SK-N-SH treated with all-trans-retinoic acid at 6 μM for 48 hours (cell line): ENCODE measurements around the gene DNAJB2.

Experiments
- SNAI2 ChIP-seq: fragments of 250-450 bp; sonication (Bioruptor Pico); IDR thresholded peaks from 2 replicates; pipeline ENCODE4 v1.5.0; 2020; ENCODE audit warnings: mild to moderate bottlenecking, moderate library complexity
- TOX ChIP-seq: fragments of 250-450 bp; sonication (Bioruptor Pico); IDR thresholded peaks from 2 replicates; pipeline ENCODE4 v1.8.0; 2021; ENCODE audit warnings: mild to moderate bottlenecking, moderate library complexity, borderline replicate concordance

GRCh38 chr2:219272356-219272755, 6.8 kb upstream of the DNAJB2 start:
- TF ChIP-seq TOX (CRISPR knock-in tag) (no peak), SNAI2 (CRISPR knock-in tag) (no peak)
